ENCODE results near the gene PKNOX1.
"Not testable (repeated sequence)": the region's sequence is repeated elsewhere in the genome, so short reads cannot be mapped to it uniquely, and the experiment has no call there.

DNA sequence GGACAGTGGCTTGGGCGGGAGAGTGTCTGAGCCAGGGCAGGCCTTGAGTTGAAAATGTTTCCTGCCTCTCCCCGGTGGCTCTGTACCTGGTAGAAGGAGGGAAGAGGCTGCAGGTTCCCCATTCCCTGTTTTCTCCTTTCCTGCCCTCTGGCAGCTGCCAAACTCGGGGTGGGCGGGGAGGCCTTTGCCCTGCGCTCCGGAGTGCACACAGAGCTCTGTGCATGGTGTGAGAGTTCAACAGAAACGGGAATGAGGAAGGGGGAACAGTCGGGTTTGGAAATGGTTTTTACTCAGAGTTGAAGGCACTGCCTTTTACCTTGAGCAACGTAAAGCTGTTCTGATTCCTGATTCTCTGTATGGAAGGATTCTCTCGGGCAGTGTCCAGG, 64.3 kb downstream of the PKNOX1 start:
- TF ChIP-seq SAP30 (IDR thresholded peaks at IDR 0.05; ENCODE audit: borderline replicate concordance, insufficient read depth, low read depth, low read length, poor library complexity, severe bottlenecking); RCOR1 (IDR thresholded peaks at IDR 0.05; ENCODE audit: borderline replicate concordance in 1 of 2, low read depth in 2 of 2, low read length in 2 of 2); TARDBP (IDR thresholded peaks at IDR 0.05); YY1 (IDR thresholded peaks at IDR 0.05; ENCODE audit: borderline replicate concordance in 1 of 3, control insufficient read depth in 1 of 3, extremely low read depth in 1 of 3, insufficient read depth in 3 of 3, insufficient read length in 1 of 3, insufficient replicate concordance in 2 of 3, low read depth in 1 of 3, low read length in 2 of 3): not testable (repeated sequence)
- TF ChIP-seq, protein P1, sequence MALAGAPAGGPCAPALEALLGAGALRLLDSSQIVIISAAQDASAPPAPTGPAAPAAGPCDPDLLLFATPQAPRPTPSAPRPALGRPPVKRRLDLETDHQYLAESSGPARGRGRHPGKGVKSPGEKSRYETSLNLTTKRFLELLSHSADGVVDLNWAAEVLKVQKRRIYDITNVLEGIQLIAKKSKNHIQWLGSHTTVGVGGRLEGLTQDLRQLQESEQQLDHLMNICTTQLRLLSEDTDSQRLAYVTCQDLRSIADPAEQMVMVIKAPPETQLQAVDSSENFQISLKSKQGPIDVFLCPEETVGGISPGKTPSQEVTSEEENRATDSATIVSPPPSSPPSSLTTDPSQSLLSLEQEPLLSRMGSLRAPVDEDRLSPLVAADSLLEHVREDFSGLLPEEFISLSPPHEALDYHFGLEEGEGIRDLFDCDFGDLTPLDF (CRISPR knock-in tag; IDR thresholded peaks at IDR 0.05), result not testable (repeated sequence)
- TF ChIP-seq, protein P2, sequence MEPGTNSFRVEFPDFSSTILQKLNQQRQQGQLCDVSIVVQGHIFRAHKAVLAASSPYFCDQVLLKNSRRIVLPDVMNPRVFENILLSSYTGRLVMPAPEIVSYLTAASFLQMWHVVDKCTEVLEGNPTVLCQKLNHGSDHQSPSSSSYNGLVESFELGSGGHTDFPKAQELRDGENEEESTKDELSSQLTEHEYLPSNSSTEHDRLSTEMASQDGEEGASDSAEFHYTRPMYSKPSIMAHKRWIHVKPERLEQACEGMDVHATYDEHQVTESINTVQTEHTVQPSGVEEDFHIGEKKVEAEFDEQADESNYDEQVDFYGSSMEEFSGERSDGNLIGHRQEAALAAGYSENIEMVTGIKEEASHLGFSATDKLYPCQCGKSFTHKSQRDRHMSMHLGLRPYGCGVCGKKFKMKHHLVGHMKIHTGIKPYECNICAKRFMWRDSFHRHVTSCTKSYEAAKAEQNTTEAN (CRISPR knock-in tag; IDR thresholded peaks at IDR 0.05), result not testable (repeated sequence)
- TF ChIP-seq, protein P3, sequence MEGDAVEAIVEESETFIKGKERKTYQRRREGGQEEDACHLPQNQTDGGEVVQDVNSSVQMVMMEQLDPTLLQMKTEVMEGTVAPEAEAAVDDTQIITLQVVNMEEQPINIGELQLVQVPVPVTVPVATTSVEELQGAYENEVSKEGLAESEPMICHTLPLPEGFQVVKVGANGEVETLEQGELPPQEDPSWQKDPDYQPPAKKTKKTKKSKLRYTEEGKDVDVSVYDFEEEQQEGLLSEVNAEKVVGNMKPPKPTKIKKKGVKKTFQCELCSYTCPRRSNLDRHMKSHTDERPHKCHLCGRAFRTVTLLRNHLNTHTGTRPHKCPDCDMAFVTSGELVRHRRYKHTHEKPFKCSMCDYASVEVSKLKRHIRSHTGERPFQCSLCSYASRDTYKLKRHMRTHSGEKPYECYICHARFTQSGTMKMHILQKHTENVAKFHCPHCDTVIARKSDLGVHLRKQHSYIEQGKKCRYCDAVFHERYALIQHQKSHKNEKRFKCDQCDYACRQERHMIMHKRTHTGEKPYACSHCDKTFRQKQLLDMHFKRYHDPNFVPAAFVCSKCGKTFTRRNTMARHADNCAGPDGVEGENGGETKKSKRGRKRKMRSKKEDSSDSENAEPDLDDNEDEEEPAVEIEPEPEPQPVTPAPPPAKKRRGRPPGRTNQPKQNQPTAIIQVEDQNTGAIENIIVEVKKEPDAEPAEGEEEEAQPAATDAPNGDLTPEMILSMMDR (IDR thresholded peaks at IDR 0.05 in 2 of 3, conservative IDR thresholded peaks at IDR 0.05 in 1 of 3; ENCODE audit: insufficient read depth in 2 of 3, low read depth in 1 of 3, low read length in 3 of 3), result not testable (repeated sequence)

All from K562 (cell line).